Loucy (cell line): ENCODE data around the gene MPL.

ENCODE experiments used
- H2AFZ ChIP-seq: fragments of 200-600 bp; sonication (generic); 2 replicates; pipeline ENCODE4 v1.6.0; 2016; ENCODE audit warnings: antibody characterized with exemption, mild to moderate bottlenecking, low read length, moderate library complexity
- H3F3A ChIP-seq: fragments of 200-600 bp; 2 replicates; pipeline ENCODE4 v1.6.0; 2016; ENCODE audit warnings: antibody characterized with exemption, low read depth, mild to moderate bottlenecking
- H3K27me3 ChIP-seq: fragments of 200-600 bp; sonication (generic); 2 replicates; pipeline ENCODE4 v1.6.1; 2014; ENCODE audit warnings: low read length, mild to moderate bottlenecking; ENCODE audit not compliant: insufficient read depth, poor library complexity, severe bottlenecking
- H3K36me3 ChIP-seq: fragments of 200-600 bp; sonication (generic); 2 replicates; pipeline ENCODE4 v1.6.1; 2016; ENCODE audit warnings: low read length; ENCODE audit not compliant: insufficient read depth
- H3K4me1 ChIP-seq: fragments of 200-600 bp; sonication (generic); 2 replicates; pipeline ENCODE4 v1.5.1; 2014; ENCODE audit warnings: low read length, mild to moderate bottlenecking; ENCODE audit not compliant: insufficient read depth, poor library complexity, severe bottlenecking
- H3K4me2 ChIP-seq: fragments of 200-600 bp; sonication (generic); 2 replicates; pipeline ENCODE4 v1.6.0; 2014; ENCODE audit warnings: antibody characterized with exemption, low read length, low read depth, mild to moderate bottlenecking; ENCODE audit not compliant: poor library complexity, severe bottlenecking
- H3K4me3 ChIP-seq: fragments of 200-600 bp; sonication (generic); 2 replicates; pipeline ENCODE4 v1.5.1; 2014; ENCODE audit warnings: low read length, mild to moderate bottlenecking, mixed read lengths; ENCODE audit not compliant: poor library complexity, severe bottlenecking
- H3K79me2 ChIP-seq: fragments of 200-600 bp; sonication (generic); 2 replicates; pipeline ENCODE4 v1.6.1; 2014; ENCODE audit warnings: low read length; ENCODE audit not compliant: insufficient read depth
- H3K9ac ChIP-seq: fragments of 200-600 bp; sonication (generic); 2 replicates; pipeline ENCODE4 v1.6.0; 2014; ENCODE audit warnings: mild to moderate bottlenecking, low read depth, low read length, moderate library complexity; ENCODE audit not compliant: poor library complexity, severe bottlenecking
- H3K9me2 ChIP-seq: fragments of 200-600 bp; sonication (generic); replicated peaks from 2 replicates; pipeline ENCODE4 v1.6.1; 2016; ENCODE audit warnings: low read depth, low read length, mixed read lengths
- H3K9me3 ChIP-seq: fragments of 200-600 bp; sonication (generic); 2 replicates; pipeline ENCODE4 v1.6.1; 2014; ENCODE audit warnings: mild to moderate bottlenecking, antibody characterized with exemption, low read length, low read depth; ENCODE audit not compliant: insufficient read depth
- H4K20me1 ChIP-seq: fragments of 200-600 bp; sonication (generic); 2 replicates; pipeline ENCODE4 v1.6.0; 2014; ENCODE audit warnings: antibody characterized with exemption, low read length, mild to moderate bottlenecking; ENCODE audit not compliant: insufficient read depth, poor library complexity, severe bottlenecking
- CTCF ChIP-seq: fragments of 200-600 bp; sonication (generic); conservative IDR thresholded peaks from 2 replicates; pipeline ENCODE4 v1.5.1; 2014; ENCODE audit warnings: mild to moderate bottlenecking, antibody characterized with exemption, low read length
- EZH2phosphoT487 ChIP-seq: fragments of 200-600 bp; IDR thresholded peaks from 2 replicates; pipeline ENCODE4 v1.6.1; 2018; ENCODE audit warnings: antibody characterized with exemption, mild to moderate bottlenecking, moderate library complexity, borderline replicate concordance

Gene MPL

GRCh38 chr1:43372172-43372571 is 34.6 kb downstream of the MPL start:
- H3F3A ChIP-seq, result 0 out of 2 replicates have a peak, but pooled peaks cover 2% of the 10 kb centered on the region
- no peak overlapping the region for H2AFZ ChIP-seq
- no peaks in the 10 kb centered on the region for H3K27me3 ChIP-seq
- H3K4me3 ChIP-seq, result no peak overlapping the region
- no peaks in the 10 kb centered on the region for H3K9me2 ChIP-seq
- peaks cover 3% of the 10 kb centered on the region for H4K20me1 ChIP-seq
- peaks cover 16% of the 10 kb centered on the region for H3K79me2 ChIP-seq
- no peak overlapping the region for H3K9ac ChIP-seq
- no peaks in the 10 kb centered on the region for H3K36me3 ChIP-seq
- no peak overlapping the region for H3K4me2 ChIP-seq
- peaks cover 7% of the 10 kb centered on the region for H3K4me1 ChIP-seq
- no peaks in the 10 kb centered on the region for H3K9me3 ChIP-seq
- no peak for TF ChIP-seq CTCF
- no peak for TF ChIP-seq EZH2phosphoT487

GRCh38 chr1:43373066-43373940 is 35.7 kb downstream of the MPL start:
- Histone ChIP-seq H3K9me3 (no peaks in the 10 kb centered on the region), H3K36me3 (no peaks in the 10 kb centered on the region), H2AFZ (no peak overlapping the region), H3K4me3 (no peak overlapping the region), H3K4me1 (peaks cover 7% of the 10 kb centered on the region), H3K79me2 (peaks cover 8% of the 10 kb centered on the region; the same call in 1 of the 2 replicates), H3K9me2 (no peaks in the 10 kb centered on the region), H3K4me2 (no peak overlapping the region), H3K27me3 (no peaks in the 10 kb centered on the region), H3F3A (0 out of 2 replicates have a peak, but pooled peaks cover 2% of the 10 kb centered on the region), H3K9ac (no peak overlapping the region), H4K20me1 (peaks cover 3% of the 10 kb centered on the region)
- no peak for TF ChIP-seq EZH2phosphoT487
- no peak for TF ChIP-seq CTCF

- TF ChIP-seq EZH2phosphoT487, result no peak
- no peak for TF ChIP-seq CTCF
- H3K27me3 ChIP-seq, result no peaks in the 10 kb centered on the region
- no peak overlapping the region for H3K4me2 ChIP-seq
These were observed 39.2 kb downstream of the MPL start for GRCh38 chr1:43376723-43377235.

More at GRCh38 chr1:43376723-43377235, 39.2 kb downstream of the MPL start:
- Histone ChIP-seq H4K20me1 (no peaks in the 10 kb centered on the region), H3K9me3 (no peaks in the 10 kb centered on the region), H2AFZ (no peak overlapping the region), H3F3A (no peaks in the 10 kb centered on the region), H3K9ac (no peak overlapping the region), H3K4me1 (no peaks in the 10 kb centered on the region), H3K9me2 (no peaks in the 10 kb centered on the region), H3K4me3 (no peak overlapping the region), H3K79me2 (no peaks in the 10 kb centered on the region), H3K36me3 (no peaks in the 10 kb centered on the region)
